Left colon (tissue), 2 donors: ENCODE data around the gene EGLN2. TPM values are rescaled to one million over a fixed set of nuclear protein-coding genes. Genes with fewer than 3 reads are reported as not detected.

Experiments used
- total RNA-seq, 2 donors: library from RNA; stranded (reverse); fragmentation: NEBNext Ultra II Directional; extraction: Animal tissue kit (Norgen Biotek cat#: 25700); gene quantifications; one replicate each; pipeline ENCODE4 v1.2.1, GENCODE V29; 2021
- donor health status: DM: no; HTN: no; CAD: no.
- donor health status: DM: yes; HTN: yes; CAD: no.

Gene EGLN2
- total RNA-seq, 2 donors from 2014 or later: 95.3 to 96.9 TPM

Other genes with a start within 250 kb of the EGLN2 start
- gene SHKBP1, start 222.3 kb upstream of the EGLN2 start, total RNA-seq: 10 to 100 TPM; 64.1 to 64.3 TPM
- 100 to 1,000 TPM; 183 to 192 TPM for gene LTBP4, start 197.8 kb upstream of the EGLN2 start, total RNA-seq
- 10 to 100 TPM in 1 of 2 donors, 1 to 10 TPM in 1; 9.6 to 14.5 TPM for gene NUMBL, start 108.5 kb upstream of the EGLN2 start, total RNA-seq
- gene COQ8B, start 82.3 kb upstream of the EGLN2 start, total RNA-seq: 10 to 100 TPM; 28.5 to 41.5 TPM
- gene ITPKC, start 82.1 kb upstream of the EGLN2 start, total RNA-seq: 10 to 100 TPM; 24.3 to 24.5 TPM
- 10 to 100 TPM; 12.1 to 12.4 TPM for gene ACTMAP, start 48.7 kb upstream of the EGLN2 start, total RNA-seq
- gene SNRPA, start 48.0 kb upstream of the EGLN2 start, total RNA-seq: 10 to 100 TPM; 43.4 to 68.0 TPM
- 1 to 10 TPM in 1 of 2 donors, not detected in 1; 1.7 TPM for gene MIA, start 23.7 kb upstream of the EGLN2 start, total RNA-seq
- gene RAB4B, start 20.9 kb upstream of the EGLN2 start, total RNA-seq: 10 to 100 TPM; 65.9 to 67.9 TPM
- not detected for gene CYP2A6, start 51.3 kb downstream of the EGLN2 start, total RNA-seq
- gene CYP2A7, start 83.0 kb downstream of the EGLN2 start, total RNA-seq: not detected
- 1 to 10 TPM; 4.6 to 5.1 TPM for gene CYP2B6, start 192.1 kb downstream of the EGLN2 start, total RNA-seq